ENCODE measurements around the gene ATP6V1C2.

Gene ATP6V1C2

GRCh38 chr2:10733566-10733925 is 12.1 kb downstream of the ATP6V1C2 start:
- FAIRE-seq = no peak

DNA sequence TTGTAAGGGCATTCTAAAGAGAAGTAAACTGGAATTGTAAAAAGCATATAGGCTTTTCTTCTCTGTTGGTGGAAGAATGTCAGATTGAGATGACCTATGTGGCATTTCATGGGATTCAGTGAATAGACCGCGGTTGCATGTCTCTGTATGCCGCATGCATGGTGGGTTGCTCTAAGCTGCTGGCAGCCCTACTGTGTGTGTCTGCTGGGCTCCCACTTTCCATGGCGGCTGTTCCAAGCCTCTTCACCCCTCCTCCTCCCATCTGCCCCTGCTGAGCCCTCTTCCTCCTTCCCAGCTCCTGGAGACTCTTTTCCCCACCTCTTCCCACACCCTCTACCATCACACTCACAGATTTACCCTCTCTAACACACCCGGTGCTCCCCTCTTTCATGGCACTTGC is 12.6 kb downstream of the ATP6V1C2 start:
- no peak for FAIRE-seq

DNA sequence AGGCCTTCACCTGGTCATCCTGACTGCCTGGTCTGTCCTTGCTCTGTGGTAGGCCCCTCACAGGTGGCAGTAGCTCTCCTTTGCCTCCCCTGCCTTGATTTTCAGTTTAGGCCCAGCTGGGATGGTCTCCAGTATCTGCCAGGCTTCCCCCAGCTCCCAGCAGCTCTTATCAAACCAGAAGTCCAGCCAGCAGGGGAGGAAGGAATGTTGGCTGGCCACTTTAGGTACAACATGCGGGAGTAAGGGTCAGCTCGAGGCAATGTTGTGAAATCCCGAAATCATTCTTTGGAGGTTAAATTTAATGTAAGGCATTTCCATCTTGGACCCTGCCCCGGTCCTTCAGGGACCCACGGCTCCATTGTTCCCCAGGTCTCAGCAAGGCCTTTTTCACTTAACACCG is 16.8 kb downstream of the ATP6V1C2 start:
- no peak for FAIRE-seq

DNA sequence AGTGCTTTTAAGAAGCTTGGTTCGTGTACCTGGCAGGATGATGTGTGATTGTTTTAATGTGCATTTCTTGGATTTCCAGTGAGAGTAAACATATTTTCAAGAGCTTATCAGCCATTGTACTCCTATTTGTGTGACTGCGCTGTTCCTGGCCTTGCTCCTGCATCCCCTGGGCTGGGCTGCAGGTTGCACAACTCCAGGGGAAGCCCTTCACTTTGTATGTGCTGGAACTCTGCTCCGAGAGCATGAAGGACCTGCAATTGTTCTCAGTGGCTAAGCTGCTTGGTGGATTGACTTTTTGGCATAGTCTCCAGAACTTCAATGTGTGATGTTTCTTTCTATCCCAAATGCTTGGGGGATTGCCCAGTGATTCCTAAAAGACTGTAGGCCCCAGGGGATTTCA is 18.8 kb downstream of the ATP6V1C2 start:
- no peak for FAIRE-seq

- FAIRE-seq = no peak
Measured at GRCh38 chr2:10741139-10741538, 19.7 kb downstream of the ATP6V1C2 start.

- no peak for FAIRE-seq
Measured at GRCh38 chr2:10742666-10743065, 21.2 kb downstream of the ATP6V1C2 start.

DNA sequence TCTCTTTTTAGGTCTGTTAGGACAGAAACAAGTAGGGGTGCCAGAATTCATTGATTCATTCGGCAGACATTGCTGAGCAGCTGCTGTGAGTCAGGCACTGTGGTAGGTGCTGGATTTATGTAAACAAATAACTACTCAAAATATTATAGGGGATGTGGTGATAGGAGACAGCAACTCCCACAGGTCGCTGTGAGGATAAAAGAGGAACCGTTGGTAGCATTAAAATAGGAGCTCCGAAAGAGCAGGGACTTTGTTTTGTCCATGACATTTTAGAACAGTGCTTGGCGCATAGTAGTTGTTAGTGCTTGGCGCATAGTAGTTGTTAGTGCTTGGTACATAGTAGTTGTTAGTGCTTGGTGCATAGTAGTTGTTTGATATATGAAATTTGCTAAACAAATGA is 29.2 kb downstream of the ATP6V1C2 start:
- no peak for FAIRE-seq

GRCh38 chr2:10752236-10752635 is 30.8 kb downstream of the ATP6V1C2 start:
- FAIRE-seq = no peak

GRCh38 chr2:10753156-10753555 is 31.7 kb downstream of the ATP6V1C2 start:
- FAIRE-seq = no peak

DNA sequence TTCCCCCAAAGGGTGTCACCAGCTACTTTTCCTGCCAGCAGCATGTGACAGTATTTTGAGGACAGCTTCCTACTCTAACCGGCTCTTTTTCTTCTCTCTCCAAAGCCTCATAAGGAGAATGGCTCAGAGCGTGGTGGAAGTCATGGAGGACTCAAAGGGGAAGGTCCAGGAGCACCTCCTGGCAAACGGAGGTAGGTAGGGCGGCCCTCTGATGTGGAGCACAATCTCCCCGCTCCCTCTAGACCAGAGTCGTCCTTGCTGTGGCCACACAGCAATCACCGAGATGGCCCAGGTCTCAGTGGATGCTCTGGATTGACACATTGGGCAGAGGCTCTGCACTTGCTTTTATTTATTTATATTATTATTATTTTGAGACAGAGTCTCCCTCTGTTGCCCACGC is 32.4 kb downstream of the ATP6V1C2 start:
- no peak for FAIRE-seq

GRCh38 chr2:10755621-10756020 is 34.2 kb downstream of the ATP6V1C2 start:
- FAIRE-seq = no peak

- FAIRE-seq = no peak
Measured at GRCh38 chr2:10757814-10758286, 36.4 kb downstream of the ATP6V1C2 start.

DNA sequence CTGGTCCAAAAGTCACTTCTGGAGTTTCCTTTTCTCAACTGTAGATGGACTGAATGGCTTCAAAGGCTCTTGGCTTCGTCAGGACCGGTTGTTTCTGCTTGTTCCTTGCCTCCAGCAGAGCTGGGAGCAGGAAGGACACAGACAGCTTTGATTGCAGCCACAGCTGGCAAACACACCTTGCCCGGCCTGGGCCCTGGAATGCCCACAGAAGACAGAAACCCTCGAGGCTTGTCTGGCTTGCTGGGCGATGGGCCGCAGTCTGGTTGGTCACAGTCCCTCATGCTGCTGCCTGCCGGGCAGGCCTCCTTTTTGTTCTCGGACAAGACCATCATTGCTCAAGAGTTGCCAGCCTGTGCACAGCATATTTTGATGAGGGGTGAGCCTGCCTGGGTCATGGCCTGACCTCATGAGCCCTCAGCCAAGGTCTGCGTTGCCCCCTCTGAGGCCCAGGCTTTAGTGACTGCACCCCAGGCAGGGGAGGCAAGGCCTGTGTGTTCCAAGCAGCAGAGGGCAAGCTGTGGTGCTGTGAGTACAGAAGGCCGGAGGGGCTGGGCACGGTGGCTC is 37.8 kb downstream of the ATP6V1C2 start:
- no peak for FAIRE-seq

- no peak for FAIRE-seq
Measured at GRCh38 chr2:10760794-10761504, 39.5 kb downstream of the ATP6V1C2 start.

DNA sequence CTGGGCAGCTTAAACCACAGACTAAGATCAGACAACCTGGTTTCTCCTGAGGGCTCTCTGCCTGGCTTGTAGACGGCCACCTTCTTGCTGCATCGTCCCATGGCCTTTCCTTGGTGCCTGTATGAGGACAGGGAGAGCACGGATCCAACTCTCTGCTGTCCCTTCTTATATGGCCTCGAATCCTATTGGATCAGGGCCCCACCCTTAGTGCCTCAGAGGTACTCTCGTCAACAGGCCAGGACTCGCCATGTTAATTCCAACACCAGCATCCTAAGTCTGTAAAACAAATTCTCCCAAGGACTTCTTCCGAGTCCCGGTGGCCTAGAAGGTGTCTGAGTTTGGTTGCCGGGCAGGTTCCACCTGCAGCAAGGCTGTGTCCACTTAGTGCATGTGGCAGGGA is 40.2 kb downstream of the ATP6V1C2 start:
- no peak for FAIRE-seq

DNA sequence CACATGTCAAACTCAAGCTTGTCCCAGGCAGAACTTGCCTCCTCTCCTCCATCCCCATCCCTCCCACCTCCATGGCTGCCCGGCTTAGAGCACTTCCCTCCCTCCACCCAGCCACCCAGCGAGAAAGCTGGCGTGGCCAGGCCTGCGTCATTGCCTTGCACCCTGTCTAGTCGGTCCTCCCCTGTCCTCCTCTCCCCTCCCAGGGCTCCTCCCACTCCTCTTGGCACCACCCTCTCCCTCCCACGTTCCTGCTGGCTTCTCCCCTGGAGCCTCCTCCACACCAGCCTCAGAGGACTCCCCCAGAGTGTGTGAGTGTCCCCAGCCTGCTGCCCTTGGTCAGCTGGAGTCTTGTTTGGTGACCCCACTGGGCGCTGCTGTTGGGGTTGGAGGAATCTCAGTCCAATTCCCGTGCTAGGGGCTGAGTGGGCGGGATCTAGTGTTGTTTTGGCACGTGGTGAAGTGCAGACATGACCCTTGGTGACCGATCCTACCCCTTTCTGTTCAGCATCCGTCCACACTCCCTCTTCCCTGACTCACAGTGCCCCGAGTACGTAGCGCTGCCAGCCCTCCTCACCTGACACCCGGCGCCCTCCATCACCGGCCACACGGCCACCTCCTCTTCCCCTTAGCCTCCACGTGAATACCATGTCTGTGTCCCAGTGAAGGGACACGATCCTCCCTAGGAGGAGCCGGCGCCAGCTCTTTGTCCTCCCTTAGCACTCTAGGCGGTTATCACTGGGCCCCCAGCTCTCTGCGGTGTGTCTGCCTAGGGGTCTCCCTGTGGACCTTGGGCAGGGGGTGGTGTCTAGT is 41.4 kb downstream of the ATP6V1C2 start:
- FAIRE-seq = no peak

- no peak for FAIRE-seq
Measured at GRCh38 chr2:10763461-10763800, 42.0 kb downstream of the ATP6V1C2 start.

- no peak for FAIRE-seq
Measured at GRCh38 chr2:10764096-10764785, 42.8 kb downstream of the ATP6V1C2 start.

- FAIRE-seq = no peak
Measured at GRCh38 chr2:10764896-10765295, 43.5 kb downstream of the ATP6V1C2 start.

DNA sequence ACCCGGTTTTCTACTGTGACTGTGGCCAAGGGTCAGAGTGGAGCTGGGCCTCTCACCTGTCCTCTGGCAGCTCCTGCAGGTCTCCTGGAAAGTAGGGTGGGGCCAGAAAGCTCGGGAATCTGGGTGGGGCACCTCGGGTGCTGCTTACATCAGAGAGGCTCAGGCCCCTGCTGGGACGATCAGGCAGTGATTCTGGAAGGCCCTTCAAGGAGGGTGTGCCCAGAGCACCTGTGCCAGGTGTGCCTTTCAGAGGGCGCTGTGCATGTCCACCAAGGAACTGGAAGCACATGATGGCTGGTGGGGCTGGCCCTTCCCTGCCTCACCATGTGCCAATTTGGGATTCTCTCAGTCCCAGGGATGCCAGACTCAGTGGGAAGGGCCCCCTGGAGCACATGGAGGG is 44.0 kb downstream of the ATP6V1C2 start:
- FAIRE-seq = no peak

GRCh38 chr2:10765914-10766313 is 44.5 kb downstream of the ATP6V1C2 start:
- no peak for FAIRE-seq

DNA sequence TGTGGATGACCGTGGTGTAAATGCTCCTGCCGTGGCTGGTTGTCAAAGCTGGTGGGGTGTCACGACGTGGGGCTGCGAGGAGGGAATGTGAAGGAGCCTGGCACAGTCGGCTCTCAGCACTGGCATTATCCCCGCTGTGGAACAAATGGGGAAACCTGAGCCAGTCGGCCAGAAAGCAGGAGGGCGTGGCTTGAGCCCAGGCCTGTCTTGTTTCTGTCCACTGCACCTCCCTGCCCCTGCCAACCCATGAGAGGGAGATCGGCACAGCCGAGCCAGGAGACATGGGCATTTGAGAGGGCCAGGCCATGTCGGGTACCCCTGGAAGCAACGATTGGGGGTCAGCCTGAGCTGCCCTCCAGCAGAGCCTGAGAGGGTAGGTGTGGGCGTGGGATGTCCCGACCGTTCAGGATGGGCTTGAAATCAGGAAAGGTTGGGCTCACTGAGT is 46.7 kb downstream of the ATP6V1C2 start:
- FAIRE-seq = no peak

GRCh38 chr2:10770956-10771750 is 49.7 kb downstream of the ATP6V1C2 start:
- no peak for FAIRE-seq

All from TTC549 (cell line).